Activated naive CD4-positive, alpha-beta T cell treated with anti-CD3 and anti-CD28 coated beads, Interleukin-2, amount 10 ng/mL, durations not matched to agents 7 days and 5 days (primary cell): ENCODE results near the gene TTC33.

Source experiments
- CTCF ChIA-PET: fragments of 350-600 bp; sonication (Branson Sonifier 250); formaldehyde crosslinking; loops from one replicate; lab custom pipeline; 2021; ENCODE audit warnings: antibody characterized with exemption; lab: Charles Lee
- DNase-seq: peaks from one replicate; pipeline ENCODE4 v3.0.0-alpha.2; 2020
- H3K27ac Mint-ChIP-seq: one replicate; pipeline ENCODE4 v1.8.0; 2021; ENCODE audit warnings: mild to moderate bottlenecking, moderate library complexity, mixed read lengths
- H3K27me3 Mint-ChIP-seq: one replicate; pipeline ENCODE4 v1.8.0; 2021; ENCODE audit warnings: mild to moderate bottlenecking, mixed read lengths
- H3K36me3 Mint-ChIP-seq: one replicate; pipeline ENCODE4 v1.8.0; 2021; ENCODE audit warnings: mixed read lengths
- H3K4me1 Mint-ChIP-seq: one replicate; pipeline ENCODE4 v1.8.0; 2021; ENCODE audit warnings: mixed read lengths
- H3K4me3 Mint-ChIP-seq: one replicate; pipeline ENCODE4 v1.8.0; 2021; ENCODE audit warnings: mild to moderate bottlenecking, moderate library complexity, mixed read lengths
- H3K9me3 Mint-ChIP-seq: one replicate; pipeline ENCODE4 v1.8.0; 2021; ENCODE audit warnings: mixed read lengths

TTC33 gene

GRCh38 chr5:40627706-40628105, 128.1 kb downstream of the TTC33 start:
- no peak overlapping the region for H3K4me3 Mint-ChIP-seq
- CTCF ChIA-PET = interaction anchor here (1.1 to 1.2 kb wide), 2 partner anchors 8 to 58 kb away, joined by 3 read pairs; no protein-coding TSS in a partner anchor
- no peak for DNase-seq
- no peaks in the 10 kb centered on the region for H3K27me3 Mint-ChIP-seq
- peaks cover 21% of the 10 kb centered on the region for H3K4me1 Mint-ChIP-seq
- no peak overlapping the region for H3K27ac Mint-ChIP-seq
- H3K9me3 Mint-ChIP-seq = no peaks in the 10 kb centered on the region
- peaks cover 6% of the 10 kb centered on the region for H3K36me3 Mint-ChIP-seq

GRCh38 chr5:40626801-40627200, 129.0 kb downstream of the TTC33 start:
- CTCF ChIA-PET = interaction anchor here (0.9 to 1.1 kb wide), 2 partner anchors 9 to 56 kb away, joined by 3 read pairs; no protein-coding TSS in a partner anchor
- DNase-seq = no peak
- H3K9me3 Mint-ChIP-seq = no peaks in the 10 kb centered on the region
- H3K27ac Mint-ChIP-seq = no peak overlapping the region
- no peaks in the 10 kb centered on the region for H3K27me3 Mint-ChIP-seq
- H3K4me3 Mint-ChIP-seq = no peak overlapping the region
- peaks cover 6% of the 10 kb centered on the region for H3K36me3 Mint-ChIP-seq
- peaks cover 27% of the 10 kb centered on the region for H3K4me1 Mint-ChIP-seq

GRCh38 chr5:40623480-40624420, 132.0 kb downstream of the TTC33 start:
- Mint-ChIP-seq H3K27me3 (no peaks in the 10 kb centered on the region), H3K9me3 (no peaks in the 10 kb centered on the region), H3K27ac (peak overlapping the region; percentile 31)

GRCh38 chr5:40622463-40623252, 133.1 kb downstream of the TTC33 start:
- Mint-ChIP-seq H3K4me1 (peaks cover 27% of the 10 kb centered on the region), H3K4me3 (no peak overlapping the region), H3K9me3 (no peaks in the 10 kb centered on the region), H3K36me3 (peaks cover 3% of the 10 kb centered on the region), H3K27ac (no peak overlapping the region), H3K27me3 (no peaks in the 10 kb centered on the region)
- no peak for DNase-seq
- CTCF ChIA-PET = no interaction called here

More at GRCh38 chr5:40623480-40624420, 132.0 kb downstream of the TTC33 start:
- CTCF ChIA-PET = interaction anchor here (0.8 kb wide), 1 partner anchor 9 kb away, joined by 4 read pairs; no protein-coding TSS in a partner anchor
- Mint-ChIP-seq H3K4me3 (no peak overlapping the region), H3K4me1 (peaks cover 27% of the 10 kb centered on the region), H3K36me3 (peaks cover 3% of the 10 kb centered on the region)
- DNase-seq = peak; percentile 59

- Mint-ChIP-seq H3K27me3 (no peaks in the 10 kb centered on the region), H3K4me1 (peaks cover 32% of the 10 kb centered on the region), H3K4me3 (no peak overlapping the region), H3K27ac (no peak overlapping the region), H3K36me3 (no peaks in the 10 kb centered on the region), H3K9me3 (no peaks in the 10 kb centered on the region)
- CTCF ChIA-PET = interaction anchor here (1.0 kb wide), 1 partner anchor 13 kb away, joined by 3 read pairs; no protein-coding TSS in a partner anchor
- DNase-seq = no peak
Observed at GRCh38 chr5:40619421-40619820, 136.3 kb downstream of the TTC33 start.

- H3K36me3 Mint-ChIP-seq = no peaks in the 10 kb centered on the region
- H3K27ac Mint-ChIP-seq = no peak overlapping the region
- no peaks in the 10 kb centered on the region for H3K27me3 Mint-ChIP-seq
- CTCF ChIA-PET = interaction anchor here (1.0 kb wide), 1 partner anchor 12 kb away, joined by 3 read pairs; no protein-coding TSS in a partner anchor
- no peak overlapping the region for H3K4me3 Mint-ChIP-seq
- peaks cover 27% of the 10 kb centered on the region for H3K4me1 Mint-ChIP-seq
- no peaks in the 10 kb centered on the region for H3K9me3 Mint-ChIP-seq
- no peak for DNase-seq
Observed at GRCh38 chr5:40618926-40619325, 136.8 kb downstream of the TTC33 start.

- no peaks in the 10 kb centered on the region for H3K27me3 Mint-ChIP-seq
- no peak for DNase-seq
- no peak overlapping the region for H3K4me3 Mint-ChIP-seq
- H3K27ac Mint-ChIP-seq = no peak overlapping the region
- H3K36me3 Mint-ChIP-seq = no peaks in the 10 kb centered on the region
- H3K4me1 Mint-ChIP-seq = peaks cover 10% of the 10 kb centered on the region
- no peaks in the 10 kb centered on the region for H3K9me3 Mint-ChIP-seq
- CTCF ChIA-PET = no interaction called here
Observed at GRCh38 chr5:40616781-40617180, 139.0 kb downstream of the TTC33 start.

GRCh38 chr5:40615586-40616170, 140.1 kb downstream of the TTC33 start:
- peaks cover 3% of the 10 kb centered on the region for H3K9me3 Mint-ChIP-seq
- DNase-seq = no peak
- peak overlapping the region; percentile 39 for H3K27ac Mint-ChIP-seq
- no peaks in the 10 kb centered on the region for H3K36me3 Mint-ChIP-seq
- CTCF ChIA-PET = interaction anchor here (1.1 kb wide), 1 partner anchor 8 kb away, joined by 4 read pairs; no protein-coding TSS in a partner anchor
- H3K4me1 Mint-ChIP-seq = peaks cover 10% of the 10 kb centered on the region
- H3K4me3 Mint-ChIP-seq = no peak overlapping the region
- H3K27me3 Mint-ChIP-seq = no peaks in the 10 kb centered on the region

- Mint-ChIP-seq H3K4me3 (no peak overlapping the region), H3K4me1 (peaks cover 10% of the 10 kb centered on the region), H3K27ac (no peak overlapping the region), H3K9me3 (peaks cover 3% of the 10 kb centered on the region), H3K27me3 (no peaks in the 10 kb centered on the region), H3K36me3 (no peaks in the 10 kb centered on the region)
- CTCF ChIA-PET = interaction anchor here (1.1 kb wide), 1 partner anchor 9 kb away, joined by 4 read pairs; no protein-coding TSS in a partner anchor
- DNase-seq = no peak
Observed at GRCh38 chr5:40614923-40615585, 140.7 kb downstream of the TTC33 start.

- H3K36me3 Mint-ChIP-seq = no peaks in the 10 kb centered on the region
- H3K27ac Mint-ChIP-seq = no peak overlapping the region
- no peaks in the 10 kb centered on the region for H3K27me3 Mint-ChIP-seq
- DNase-seq = no peak
- H3K9me3 Mint-ChIP-seq = peaks cover 3% of the 10 kb centered on the region
- CTCF ChIA-PET = interaction anchor here (1.1 kb wide), 1 partner anchor 9 kb away, joined by 4 read pairs; no protein-coding TSS in a partner anchor
- H3K4me1 Mint-ChIP-seq = peaks cover 10% of the 10 kb centered on the region
- no peak overlapping the region for H3K4me3 Mint-ChIP-seq
Observed at GRCh38 chr5:40614466-40614865, 141.3 kb downstream of the TTC33 start.

GRCh38 chr5:40607202-40607601, 148.6 kb downstream of the TTC33 start:
- H3K4me3 Mint-ChIP-seq = no peak overlapping the region
- CTCF ChIA-PET = interaction anchor here (0.8 kb wide), 1 partner anchor 12 kb away, joined by 3 read pairs; no protein-coding TSS in a partner anchor
- peaks cover 20% of the 10 kb centered on the region for H3K4me1 Mint-ChIP-seq
- DNase-seq = no peak
- H3K9me3 Mint-ChIP-seq = peaks cover 3% of the 10 kb centered on the region
- H3K36me3 Mint-ChIP-seq = peaks cover 3% of the 10 kb centered on the region
- no peak overlapping the region for H3K27ac Mint-ChIP-seq
- no peaks in the 10 kb centered on the region for H3K27me3 Mint-ChIP-seq

- H3K36me3 Mint-ChIP-seq = peaks cover 3% of the 10 kb centered on the region
- H3K4me1 Mint-ChIP-seq = peaks cover 30% of the 10 kb centered on the region
- no peaks in the 10 kb centered on the region for H3K27me3 Mint-ChIP-seq
- peak overlapping the region; percentile 59 for H3K27ac Mint-ChIP-seq
- CTCF ChIA-PET = interaction anchor here (0.8 kb wide), 1 partner anchor 13 kb away, joined by 3 read pairs; no protein-coding TSS in a partner anchor
- no peak overlapping the region for H3K4me3 Mint-ChIP-seq
- no peak for DNase-seq
- H3K9me3 Mint-ChIP-seq = peaks cover 3% of the 10 kb centered on the region
Observed at GRCh38 chr5:40606077-40606765, 149.5 kb downstream of the TTC33 start.
